SKM-1 treated with dmso at 0.1 percent for 144 hours (cell line): ENCODE data around the gene CELF6.

Experiments used
- DNase-seq: peaks from one replicate; lab custom pipeline; 2025; ENCODE audit not compliant: unreplicated experiment; lab: John Stamatoyannopoulos, UW

CELF6 gene

GRCh38 chr15:72272213-72272996 lies 47.6 kb downstream of the CELF6 start, which contains the start of gene PARP6:
TSS of gene PARP6 (minus strand) at chr15:72272554. CDS start at chr15:72267477, 5,077 bp downstream.
- peak; percentile 99 for DNase-seq

GRCh38 chr15:72271895-72272212 lies 48.1 kb downstream of the CELF6 start:
- no peak for DNase-seq

DNA sequence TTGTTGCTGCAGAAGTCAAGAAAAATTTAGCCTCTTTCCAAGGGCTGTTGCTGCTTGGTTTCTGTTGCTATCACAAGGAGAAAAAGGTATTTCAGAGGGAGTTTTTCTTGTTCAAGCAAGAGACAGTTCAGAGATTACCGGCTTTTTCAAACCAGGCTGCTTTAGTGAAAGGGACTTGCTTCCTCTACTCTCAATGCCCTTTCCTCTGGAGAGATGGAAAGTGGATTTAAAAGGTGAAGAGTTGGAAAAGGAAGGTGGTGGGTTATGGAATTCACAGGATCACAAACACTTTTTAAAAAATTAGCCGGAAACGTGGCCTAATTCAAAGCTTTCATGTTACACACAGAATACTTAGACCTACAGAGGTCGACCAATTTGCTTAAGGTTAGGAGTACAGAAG lies 48.7 kb downstream of the CELF6 start:
- DNase-seq = no peak

DNA sequence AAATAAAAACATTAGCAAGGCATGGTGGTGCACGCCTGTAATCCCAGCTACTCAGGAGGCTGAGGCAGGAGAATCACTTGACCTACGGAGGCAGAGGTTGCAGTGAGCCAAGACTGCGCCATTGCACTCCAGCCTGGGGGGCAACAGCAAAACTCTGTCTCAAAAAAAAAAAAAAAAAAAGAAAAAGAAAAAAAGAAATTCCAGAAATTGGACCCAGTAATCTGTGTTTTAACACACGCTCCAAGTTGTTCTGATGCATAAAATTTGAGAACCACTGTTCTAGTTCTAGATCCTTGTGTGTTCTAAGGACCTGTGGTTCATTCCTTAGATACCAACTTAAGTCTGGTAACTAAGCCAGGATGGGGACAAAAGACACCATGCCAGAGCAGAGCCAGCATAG lies 50.2 kb downstream of the CELF6 start:
- no peak for DNase-seq

- no peak for DNase-seq
Measured at GRCh38 chr15:72265031-72265430, 54.9 kb downstream of the CELF6 start.

DNA sequence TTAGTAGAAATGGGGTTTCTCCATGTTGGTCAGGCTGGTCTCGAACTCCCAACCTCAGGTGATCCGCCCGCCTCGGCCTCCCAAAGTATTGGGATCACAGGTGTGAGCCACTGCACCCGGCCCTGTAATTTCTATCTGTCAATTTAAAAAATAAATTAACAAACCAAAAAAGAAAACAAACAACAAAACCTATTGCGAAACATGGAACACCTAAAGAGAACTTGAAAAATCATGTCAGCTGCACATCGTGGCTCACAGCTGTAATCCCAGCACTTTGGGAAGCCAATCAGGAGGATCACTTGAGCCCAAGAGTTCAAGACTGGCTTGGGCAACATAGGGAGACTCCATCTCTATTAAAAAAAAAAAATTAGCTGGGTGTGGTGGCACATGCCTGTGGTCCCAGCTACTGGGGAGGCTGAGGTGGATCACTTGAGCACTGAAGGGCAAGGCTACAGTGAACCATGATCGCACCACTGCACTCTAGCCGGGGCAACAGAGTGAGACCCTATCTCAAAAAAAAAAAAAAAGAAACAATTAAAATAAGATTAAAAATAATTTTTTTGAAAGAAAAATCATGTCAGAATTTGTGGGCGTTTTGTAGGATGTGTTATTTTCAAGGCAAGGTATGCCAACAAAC lies 67.2 kb downstream of the CELF6 start:
- DNase-seq = no peak

DNA sequence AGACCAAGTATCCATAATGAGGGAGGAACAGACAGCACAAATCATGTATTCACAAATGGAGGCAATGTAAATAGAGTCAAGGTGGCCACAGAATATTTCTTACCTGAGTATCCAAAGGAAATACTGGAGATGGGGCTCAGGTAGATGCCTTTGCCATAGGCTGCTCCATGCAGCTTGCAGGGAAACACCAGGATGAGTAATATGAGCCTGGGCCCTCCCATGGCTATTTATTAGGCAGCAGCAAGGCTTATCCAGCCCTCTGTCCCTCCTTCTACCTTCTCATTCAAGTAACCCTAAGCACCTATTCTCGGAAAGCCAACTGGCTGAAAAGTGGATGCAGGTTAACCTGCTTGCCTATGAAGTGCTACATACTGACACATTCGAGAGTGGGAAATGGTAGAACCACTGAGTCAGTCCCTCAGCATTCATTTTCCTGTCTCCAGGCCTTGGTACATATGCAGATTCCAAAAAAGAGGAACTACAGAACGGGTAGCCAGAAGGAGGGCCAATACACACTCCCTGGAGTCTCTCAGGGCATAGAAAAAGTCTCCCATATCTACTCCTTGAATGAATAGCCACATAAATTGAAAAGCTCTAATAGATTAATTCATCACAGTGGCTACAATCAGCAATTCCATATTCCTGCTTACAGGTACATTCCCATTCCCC lies 70.7 kb downstream of the CELF6 start:
- DNase-seq = peak; percentile 10

GRCh38 chr15:72248514-72248913 lies 71.4 kb downstream of the CELF6 start:
- no peak for DNase-seq

DNA sequence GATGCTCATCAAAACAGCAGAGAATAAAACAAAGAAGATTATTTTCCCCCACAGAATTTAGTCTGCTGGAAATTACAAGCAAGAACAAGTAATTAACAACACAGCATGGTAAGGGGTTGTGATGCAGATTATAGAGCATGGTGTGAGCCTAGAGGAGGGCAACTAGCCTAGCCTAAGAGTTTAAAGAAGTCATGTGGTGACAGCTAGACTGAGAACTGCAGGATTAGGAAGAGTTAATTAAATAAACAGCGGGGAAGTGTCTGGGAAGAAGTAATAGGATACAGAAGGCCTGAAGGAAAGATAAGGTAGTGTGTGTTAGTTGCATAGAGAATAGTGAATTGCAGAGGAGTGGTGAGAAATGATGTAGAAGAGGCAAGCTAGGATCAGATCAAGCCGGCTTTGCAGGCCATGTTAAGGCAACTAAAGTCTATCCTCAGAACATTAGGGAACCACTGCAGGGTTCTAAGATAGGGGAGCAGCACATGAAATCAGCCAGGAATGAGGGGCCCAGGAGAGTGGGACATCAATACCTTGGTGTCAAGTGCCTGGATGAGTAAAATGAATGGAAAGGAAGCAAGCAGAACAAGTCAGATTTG lies 77.1 kb downstream of the CELF6 start:
- DNase-seq = no peak

GRCh38 chr15:72239652-72240051 lies 80.3 kb downstream of the CELF6 start:
- DNase-seq = no peak

DNA sequence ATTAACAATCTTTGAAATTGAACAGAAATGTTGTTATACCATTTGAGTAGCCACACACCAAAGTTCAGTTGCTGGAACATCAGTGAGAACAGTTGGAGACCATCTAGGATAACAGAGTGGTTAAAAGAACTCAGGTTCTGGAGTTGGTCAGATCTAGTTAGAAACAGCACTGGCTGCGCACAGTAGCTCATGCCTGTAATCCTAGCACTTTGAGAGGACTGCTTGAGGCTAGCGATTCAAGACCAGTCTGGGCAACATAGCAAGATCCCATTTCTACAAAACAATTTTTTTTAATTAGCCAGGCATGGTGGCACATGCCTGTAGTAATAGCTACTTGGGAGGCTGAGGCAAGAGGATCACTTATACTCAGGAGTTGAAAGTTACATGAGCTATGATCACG lies 81.4 kb downstream of the CELF6 start:
- DNase-seq = no peak

DNA sequence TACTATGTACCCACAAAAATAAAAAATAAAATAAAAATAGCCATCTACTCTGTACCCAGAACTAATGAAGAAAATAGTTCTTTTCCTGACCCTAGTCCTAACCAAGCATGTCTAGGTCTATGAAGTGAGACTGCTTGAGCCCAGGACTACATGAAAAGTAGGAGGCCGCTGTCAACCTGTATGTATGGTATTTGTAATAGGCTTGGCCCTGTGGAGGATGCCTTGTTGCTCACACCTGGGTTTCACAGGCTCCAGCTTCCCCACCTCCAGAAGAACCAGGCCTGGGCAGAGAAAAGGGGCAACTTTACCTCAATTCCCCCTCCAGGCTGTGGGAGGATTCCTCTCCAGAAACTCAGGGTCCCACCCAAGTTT lies 82.1 kb downstream of the CELF6 start:
- DNase-seq = no peak

- peak; percentile 93 for DNase-seq
Measured at GRCh38 chr15:72237029-72237852, 82.7 kb downstream of the CELF6 start.

GRCh38 chr15:72236381-72237003 lies 83.5 kb downstream of the CELF6 start:
- no peak for DNase-seq

- DNase-seq = no peak
Measured at GRCh38 chr15:72235298-72235697, 84.7 kb downstream of the CELF6 start.
